GM23338 (cell line): ENCODE measurements around the gene HPS3. TPM values are rescaled to one million over a fixed set of nuclear protein-coding genes. Genes with fewer than 3 reads are reported as not detected.

Experiments
- ATAC-seq: fragments of 200-7000 bp; cut with Tn5 transposase; 3 replicates; pipeline ENCODE4 v1.9.1; 2020
- DNase-seq: peaks from one replicate; pipeline ENCODE4 v3.0.0-alpha.2; 2015; ENCODE audit warnings: low spot score
- H2AFZ ChIP-seq: fragments of 200-600 bp; sonication (generic); 2 replicates; pipeline ENCODE4 v1.8.0; 2016; ENCODE audit warnings: antibody characterized with exemption, mild to moderate bottlenecking, moderate library complexity
- H3F3A ChIP-seq: fragments of 200-600 bp; sonication (generic); replicated peaks from 2 replicates; pipeline ENCODE4 v1.8.0; 2017; ENCODE audit warnings: antibody characterized with exemption, mixed run types, low read depth
- H3K27ac ChIP-seq: fragments of 200-600 bp; sonication (generic); 2 replicates; pipeline ENCODE4 v1.6.1; 2016; ENCODE audit warnings: low read depth
- H3K27me3 ChIP-seq: fragments of 200-600 bp; sonication (generic); 2 replicates; pipeline ENCODE4 v1.8.0; 2016; ENCODE audit warnings: mild to moderate bottlenecking, mixed run types, moderate library complexity; ENCODE audit not compliant: insufficient read depth
- H3K36me3 ChIP-seq: fragments of 200-600 bp; sonication (generic); 2 replicates; pipeline ENCODE4 v1.8.0; 2016; ENCODE audit warnings: mild to moderate bottlenecking; ENCODE audit not compliant: insufficient read depth
- H3K4me1 ChIP-seq: fragments of 200-600 bp; sonication (generic); 2 replicates; pipeline ENCODE4 v1.8.0; 2016; ENCODE audit warnings: mild to moderate bottlenecking, moderate library complexity; ENCODE audit not compliant: insufficient read depth
- H3K4me2 ChIP-seq: fragments of 200-600 bp; sonication (generic); 2 replicates; pipeline ENCODE4 v1.7.1; 2017; ENCODE audit warnings: mixed run types
- H3K4me3 ChIP-seq: fragments of 200-600 bp; sonication (generic); 2 replicates; pipeline ENCODE4 v1.6.1; 2016; ENCODE audit warnings: mixed run types
- H3K79me2 ChIP-seq: fragments of 200-600 bp; sonication (generic); replicated peaks from 2 replicates; pipeline ENCODE4 v1.8.0; 2017; ENCODE audit warnings: mild to moderate bottlenecking; ENCODE audit not compliant: insufficient read depth
- H3K9me2 ChIP-seq: fragments of 200-600 bp; sonication (generic); 2 replicates; pipeline ENCODE4 v1.8.0; 2017; ENCODE audit not compliant: insufficient read depth
- H4K20me1 ChIP-seq: fragments of 200-600 bp; sonication (generic); replicated peaks from 2 replicates; pipeline ENCODE4 v1.8.0; 2017; ENCODE audit warnings: mild to moderate bottlenecking; ENCODE audit not compliant: insufficient read depth
- H3K27ac Mint-ChIP-seq: 2 replicates; pipeline ENCODE4 v1.8.0; 2020; ENCODE audit warnings: inconsistent platforms, mild to moderate bottlenecking, moderate library complexity, mixed read lengths
- H3K27me3 Mint-ChIP-seq: 3 replicates; pipeline ENCODE4 v1.8.0; 2022; ENCODE audit warnings: low read depth, mild to moderate bottlenecking, moderate library complexity, mixed read lengths, inconsistent platforms; ENCODE audit not compliant: insufficient read depth, poor library complexity
- H3K36me3 Mint-ChIP-seq: 3 replicates; pipeline ENCODE4 v1.8.0; 2021; ENCODE audit warnings: low read depth, mild to moderate bottlenecking, inconsistent platforms, moderate library complexity, mixed read lengths
- H3K4me1 Mint-ChIP-seq: 3 replicates; pipeline ENCODE4 v1.8.0; 2020; ENCODE audit warnings: mild to moderate bottlenecking, inconsistent platforms, mixed read lengths
- H3K4me3 Mint-ChIP-seq: 3 replicates; pipeline ENCODE4 v1.8.0; 2021; ENCODE audit warnings: moderate library complexity, mild to moderate bottlenecking, inconsistent platforms, mixed read lengths
- H3K9me3 Mint-ChIP-seq: 3 replicates; pipeline ENCODE4 v1.8.0; 2020; ENCODE audit warnings: moderate library complexity, mild to moderate bottlenecking, inconsistent platforms, mixed read lengths
- CREB1 ChIP-seq: fragments of 250-450 bp; sonication (Bioruptor Pico); IDR thresholded peaks from 2 replicates; pipeline ENCODE4 v1.5.0; 2020; ENCODE audit warnings: low read depth, mild to moderate bottlenecking, moderate library complexity
- ETS1 ChIP-seq: IDR thresholded peaks from 2 replicates; pipeline ENCODE4 v1.6.1; 2016; ENCODE audit warnings: antibody characterized with exemption
- EZH2 ChIP-seq: fragments of 200-600 bp; sonication (generic); IDR thresholded peaks from one replicate; pipeline ENCODE4 v1.8.0; 2017; ENCODE audit warnings: antibody characterized with exemption, mild to moderate bottlenecking, low read depth; ENCODE audit not compliant: unreplicated experiment
- EZH2phosphoT487 ChIP-seq: fragments of 200-600 bp; sonication (generic); IDR thresholded peaks from one replicate; pipeline ENCODE4 v1.8.1; 2018; ENCODE audit warnings: antibody characterized with exemption; ENCODE audit not compliant: unreplicated experiment
- JUNB ChIP-seq: IDR thresholded peaks from one replicate; pipeline ENCODE4 v1.6.1; 2016; ENCODE audit warnings: antibody characterized with exemption; ENCODE audit not compliant: unreplicated experiment
- NANOG ChIP-seq: IDR thresholded peaks from 2 replicates; pipeline ENCODE4 v1.6.1; 2016; ENCODE audit warnings: antibody characterized with exemption, borderline replicate concordance
- POLR2AphosphoS5 ChIP-seq: IDR thresholded peaks from 2 replicates; pipeline ENCODE4 v1.6.1; 2016; ENCODE audit warnings: antibody characterized with exemption, low read depth
- STAT1 ChIP-seq: IDR thresholded peaks from one replicate; pipeline ENCODE4 v1.6.1; 2016; ENCODE audit warnings: antibody characterized with exemption; ENCODE audit not compliant: unreplicated experiment
- ZNF114 ChIP-seq: fragments of 250-450 bp; sonication (Bioruptor Pico); IDR thresholded peaks from 2 replicates; pipeline ENCODE4 v1.5.0; 2020; ENCODE audit warnings: mild to moderate bottlenecking, moderate library complexity
- ZNF331 ChIP-seq: fragments of 250-450 bp; sonication (Bioruptor Pico); IDR thresholded peaks from 2 replicates; pipeline ENCODE4 v1.5.0; 2020; ENCODE audit warnings: low read depth, mild to moderate bottlenecking, moderate library complexity
- polyA plus RNA-seq: library from polyadenylated mRNA; unstranded; fragments of >200 nt; fragmentation: Nextera tagmentation; extraction: Ambion mirVana; gene quantifications from 2 replicates; pipeline ENCODE4 v1.2.1, GENCODE V29; 2016
- total RNA-seq: library from RNA; depleted of rRNA; stranded (reverse); fragments of >200 nt; shearing (Covaris generic); gene quantifications from 2 replicates; pipeline ENCODE4 v1.2.3, GENCODE V29; 2014
- TF ChIP-seq, protein P1 (sequence below), 2 experiments: fragments of 200-600 bp in 1 of 2; sonication (generic) in 1 of 2; conservative IDR thresholded peaks; 2 replicates each; pipeline versions ENCODE4 v1.5.1 to v1.6.1; 2016 to 2017; ENCODE audit warnings: antibody characterized with exemption in 2 of 2, low read depth in 2 of 2, mild to moderate bottlenecking in 2 of 2, moderate library complexity in 1 of 2
- TF ChIP-seq, protein P2 (sequence below): fragments of 250-450 bp; sonication (Bioruptor Pico); IDR thresholded peaks from 2 replicates; pipeline ENCODE4 v1.5.0; 2020; ENCODE audit warnings: mild to moderate bottlenecking, moderate library complexity
- TF ChIP-seq, protein P3 (sequence below): IDR thresholded peaks from one replicate; pipeline ENCODE4 v1.6.1; 2018; ENCODE audit warnings: antibody characterized with exemption; ENCODE audit not compliant: unreplicated experiment

Gene HPS3
- total and polyA plus RNA-seq, 2 experiments from 2014 or later, result 41.7 to 66.8 TPM

DNA sequence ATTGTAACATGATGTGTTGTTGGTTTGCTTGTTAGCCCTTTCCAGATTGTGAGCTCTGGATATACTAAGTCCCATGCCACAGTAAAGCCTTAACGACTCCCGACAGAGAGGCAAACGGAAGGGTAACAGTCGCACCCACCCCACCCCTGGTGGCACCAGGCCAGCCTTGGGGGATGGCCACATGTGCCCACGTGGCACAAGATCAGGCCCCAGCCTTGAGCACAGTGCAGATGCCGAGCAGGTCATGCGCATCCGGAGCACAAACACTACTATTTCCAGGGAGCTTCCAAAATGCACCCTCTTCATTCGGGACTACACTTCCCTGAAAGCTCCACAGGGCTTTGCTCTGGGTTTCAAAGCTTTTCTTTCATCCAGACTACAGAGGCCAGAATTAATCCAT, 10.7 kb upstream of the HPS3 start:
- Histone ChIP-seq H3K9me2 (no peaks in the 10 kb centered on the region), H3F3A (no peaks in the 10 kb centered on the region), H3K27ac (no peak overlapping the region), H4K20me1 (no peaks in the 10 kb centered on the region), H3K36me3 (no peaks in the 10 kb centered on the region), H2AFZ (no peak overlapping the region), H3K79me2 (no peaks in the 10 kb centered on the region), H3K4me3 (no peak overlapping the region), H3K4me2 (no peak overlapping the region), H3K4me1 (peaks cover 7% of the 10 kb centered on the region), H3K27me3 (no peaks in the 10 kb centered on the region)
- H3K4me1 Mint-ChIP-seq, result peaks cover 16% of the 10 kb centered on the region
- DNase-seq, result no peak
- peaks cover 4% of the 10 kb centered on the region; the same call in 2 of the 3 replicates for H3K36me3 Mint-ChIP-seq
- peaks cover 7% of the 10 kb centered on the region; the same call in 1 of the 3 replicates for H3K9me3 Mint-ChIP-seq
- H3K27me3 Mint-ChIP-seq, result peaks cover 1% of the 10 kb centered on the region
- no peak overlapping the region for H3K27ac Mint-ChIP-seq
- no peak overlapping the region for H3K4me3 Mint-ChIP-seq
- ATAC-seq, result no peak
- no peak for TF ChIP-seq STAT1
- TF ChIP-seq, protein P1, sequence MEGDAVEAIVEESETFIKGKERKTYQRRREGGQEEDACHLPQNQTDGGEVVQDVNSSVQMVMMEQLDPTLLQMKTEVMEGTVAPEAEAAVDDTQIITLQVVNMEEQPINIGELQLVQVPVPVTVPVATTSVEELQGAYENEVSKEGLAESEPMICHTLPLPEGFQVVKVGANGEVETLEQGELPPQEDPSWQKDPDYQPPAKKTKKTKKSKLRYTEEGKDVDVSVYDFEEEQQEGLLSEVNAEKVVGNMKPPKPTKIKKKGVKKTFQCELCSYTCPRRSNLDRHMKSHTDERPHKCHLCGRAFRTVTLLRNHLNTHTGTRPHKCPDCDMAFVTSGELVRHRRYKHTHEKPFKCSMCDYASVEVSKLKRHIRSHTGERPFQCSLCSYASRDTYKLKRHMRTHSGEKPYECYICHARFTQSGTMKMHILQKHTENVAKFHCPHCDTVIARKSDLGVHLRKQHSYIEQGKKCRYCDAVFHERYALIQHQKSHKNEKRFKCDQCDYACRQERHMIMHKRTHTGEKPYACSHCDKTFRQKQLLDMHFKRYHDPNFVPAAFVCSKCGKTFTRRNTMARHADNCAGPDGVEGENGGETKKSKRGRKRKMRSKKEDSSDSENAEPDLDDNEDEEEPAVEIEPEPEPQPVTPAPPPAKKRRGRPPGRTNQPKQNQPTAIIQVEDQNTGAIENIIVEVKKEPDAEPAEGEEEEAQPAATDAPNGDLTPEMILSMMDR (conservative IDR thresholded peaks at IDR 0.05; ENCODE audit: low read depth in 2 of 2), result no peak
- TF ChIP-seq, protein P2, sequence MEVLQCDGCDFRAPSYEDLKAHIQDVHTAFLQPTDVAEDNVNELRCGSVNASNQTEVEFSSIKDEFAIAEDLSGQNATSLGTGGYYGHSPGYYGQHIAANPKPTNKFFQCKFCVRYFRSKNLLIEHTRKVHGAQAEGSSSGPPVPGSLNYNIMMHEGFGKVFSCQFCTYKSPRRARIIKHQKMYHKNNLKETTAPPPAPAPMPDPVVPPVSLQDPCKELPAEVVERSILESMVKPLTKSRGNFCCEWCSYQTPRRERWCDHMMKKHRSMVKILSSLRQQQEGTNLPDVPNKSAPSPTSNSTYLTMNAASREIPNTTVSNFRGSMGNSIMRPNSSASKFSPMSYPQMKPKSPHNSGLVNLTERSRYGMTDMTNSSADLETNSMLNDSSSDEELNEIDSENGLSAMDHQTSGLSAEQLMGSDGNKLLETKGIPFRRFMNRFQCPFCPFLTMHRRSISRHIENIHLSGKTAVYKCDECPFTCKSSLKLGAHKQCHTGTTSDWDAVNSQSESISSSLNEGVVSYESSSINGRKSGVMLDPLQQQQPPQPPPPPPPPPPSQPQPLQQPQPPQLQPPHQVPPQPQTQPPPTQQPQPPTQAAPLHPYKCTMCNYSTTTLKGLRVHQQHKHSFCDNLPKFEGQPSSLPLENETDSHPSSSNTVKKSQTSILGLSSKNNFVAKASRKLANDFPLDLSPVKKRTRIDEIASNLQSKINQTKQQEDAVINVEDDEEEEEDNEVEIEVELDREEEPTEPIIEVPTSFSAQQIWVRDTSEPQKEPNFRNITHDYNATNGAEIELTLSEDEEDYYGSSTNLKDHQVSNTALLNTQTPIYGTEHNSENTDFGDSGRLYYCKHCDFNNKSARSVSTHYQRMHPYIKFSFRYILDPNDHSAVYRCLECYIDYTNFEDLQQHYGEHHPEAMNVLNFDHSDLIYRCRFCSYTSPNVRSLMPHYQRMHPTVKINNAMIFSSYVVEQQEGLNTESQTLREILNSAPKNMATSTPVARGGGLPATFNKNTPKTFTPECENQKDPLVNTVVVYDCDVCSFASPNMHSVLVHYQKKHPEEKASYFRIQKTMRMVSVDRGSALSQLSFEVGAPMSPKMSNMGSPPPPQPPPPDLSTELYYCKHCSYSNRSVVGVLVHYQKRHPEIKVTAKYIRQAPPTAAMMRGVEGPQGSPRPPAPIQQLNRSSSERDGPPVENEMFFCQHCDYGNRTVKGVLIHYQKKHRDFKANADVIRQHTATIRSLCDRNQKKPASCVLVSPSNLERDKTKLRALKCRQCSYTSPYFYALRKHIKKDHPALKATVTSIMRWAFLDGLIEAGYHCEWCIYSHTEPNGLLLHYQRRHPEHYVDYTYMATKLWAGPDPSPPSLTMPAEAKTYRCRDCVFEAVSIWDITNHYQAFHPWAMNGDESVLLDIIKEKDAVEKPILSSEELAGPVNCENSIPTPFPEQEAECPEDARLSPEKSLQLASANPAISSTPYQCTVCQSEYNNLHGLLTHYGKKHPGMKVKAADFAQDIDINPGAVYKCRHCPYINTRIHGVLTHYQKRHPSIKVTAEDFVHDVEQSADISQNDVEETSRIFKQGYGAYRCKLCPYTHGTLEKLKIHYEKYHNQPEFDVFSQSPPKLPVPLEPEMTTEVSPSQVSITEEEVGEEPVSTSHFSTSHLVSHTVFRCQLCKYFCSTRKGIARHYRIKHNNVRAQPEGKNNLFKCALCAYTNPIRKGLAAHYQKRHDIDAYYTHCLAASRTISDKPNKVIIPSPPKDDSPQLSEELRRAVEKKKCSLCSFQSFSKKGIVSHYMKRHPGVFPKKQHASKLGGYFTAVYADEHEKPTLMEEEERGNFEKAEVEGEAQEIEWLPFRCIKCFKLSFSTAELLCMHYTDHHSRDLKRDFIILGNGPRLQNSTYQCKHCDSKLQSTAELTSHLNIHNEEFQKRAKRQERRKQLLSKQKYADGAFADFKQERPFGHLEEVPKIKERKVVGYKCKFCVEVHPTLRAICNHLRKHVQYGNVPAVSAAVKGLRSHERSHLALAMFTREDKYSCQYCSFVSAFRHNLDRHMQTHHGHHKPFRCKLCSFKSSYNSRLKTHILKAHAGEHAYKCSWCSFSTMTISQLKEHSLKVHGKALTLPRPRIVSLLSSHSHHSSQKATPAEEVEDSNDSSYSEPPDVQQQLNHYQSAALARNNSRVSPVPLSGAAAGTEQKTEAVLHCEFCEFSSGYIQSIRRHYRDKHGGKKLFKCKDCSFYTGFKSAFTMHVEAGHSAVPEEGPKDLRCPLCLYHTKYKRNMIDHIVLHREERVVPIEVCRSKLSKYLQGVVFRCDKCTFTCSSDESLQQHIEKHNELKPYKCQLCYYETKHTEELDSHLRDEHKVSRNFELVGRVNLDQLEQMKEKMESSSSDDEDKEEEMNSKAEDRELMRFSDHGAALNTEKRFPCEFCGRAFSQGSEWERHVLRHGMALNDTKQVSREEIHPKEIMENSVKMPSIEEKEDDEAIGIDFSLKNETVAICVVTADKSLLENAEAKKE (CRISPR knock-in tag), result no peak
- TF ChIP-seq NANOG, result no peak
- TF ChIP-seq ZNF331 (CRISPR knock-in tag), result no peak
- TF ChIP-seq EZH2phosphoT487, result no peak
- TF ChIP-seq, protein P3, sequence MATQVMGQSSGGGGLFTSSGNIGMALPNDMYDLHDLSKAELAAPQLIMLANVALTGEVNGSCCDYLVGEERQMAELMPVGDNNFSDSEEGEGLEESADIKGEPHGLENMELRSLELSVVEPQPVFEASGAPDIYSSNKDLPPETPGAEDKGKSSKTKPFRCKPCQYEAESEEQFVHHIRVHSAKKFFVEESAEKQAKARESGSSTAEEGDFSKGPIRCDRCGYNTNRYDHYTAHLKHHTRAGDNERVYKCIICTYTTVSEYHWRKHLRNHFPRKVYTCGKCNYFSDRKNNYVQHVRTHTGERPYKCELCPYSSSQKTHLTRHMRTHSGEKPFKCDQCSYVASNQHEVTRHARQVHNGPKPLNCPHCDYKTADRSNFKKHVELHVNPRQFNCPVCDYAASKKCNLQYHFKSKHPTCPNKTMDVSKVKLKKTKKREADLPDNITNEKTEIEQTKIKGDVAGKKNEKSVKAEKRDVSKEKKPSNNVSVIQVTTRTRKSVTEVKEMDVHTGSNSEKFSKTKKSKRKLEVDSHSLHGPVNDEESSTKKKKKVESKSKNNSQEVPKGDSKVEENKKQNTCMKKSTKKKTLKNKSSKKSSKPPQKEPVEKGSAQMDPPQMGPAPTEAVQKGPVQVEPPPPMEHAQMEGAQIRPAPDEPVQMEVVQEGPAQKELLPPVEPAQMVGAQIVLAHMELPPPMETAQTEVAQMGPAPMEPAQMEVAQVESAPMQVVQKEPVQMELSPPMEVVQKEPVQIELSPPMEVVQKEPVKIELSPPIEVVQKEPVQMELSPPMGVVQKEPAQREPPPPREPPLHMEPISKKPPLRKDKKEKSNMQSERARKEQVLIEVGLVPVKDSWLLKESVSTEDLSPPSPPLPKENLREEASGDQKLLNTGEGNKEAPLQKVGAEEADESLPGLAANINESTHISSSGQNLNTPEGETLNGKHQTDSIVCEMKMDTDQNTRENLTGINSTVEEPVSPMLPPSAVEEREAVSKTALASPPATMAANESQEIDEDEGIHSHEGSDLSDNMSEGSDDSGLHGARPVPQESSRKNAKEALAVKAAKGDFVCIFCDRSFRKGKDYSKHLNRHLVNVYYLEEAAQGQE, result no peak
- TF ChIP-seq ETS1, result no peak
- no peak for TF ChIP-seq CREB1 (CRISPR knock-in tag)
- TF ChIP-seq POLR2AphosphoS5, result no peak
- no peak for TF ChIP-seq ZNF114
- TF ChIP-seq EZH2, result no peak
- TF ChIP-seq JUNB, result no peak
